CD14-positive monocyte (primary cell): ENCODE data around the gene S100A16. TPM values are rescaled to one million over a fixed set of nuclear protein-coding genes. Genes with fewer than 3 reads are reported as not detected.

Experiments
- DNase-seq, 3 donors: peaks; one replicate each; pipeline ENCODE4 v3.0.0-alpha.2; 2011 to 2022
- H2AFZ ChIP-seq: 2 replicates; pipeline ENCODE4 v1.6.0; 2012; ENCODE audit warnings: mild to moderate bottlenecking, low read depth, low read length, inconsistent platforms; ENCODE audit not compliant: insufficient read depth, poor library complexity, severe bottlenecking
- H3K27ac ChIP-seq, 2 donors: 1 replicate in 1 of 2; 2 replicates in 1 of 2; pipeline ENCODE4 v1.5.1; 2012 to 2013; ENCODE audit warnings: low read length in 2 of 2, control low read depth in 1 of 2, inconsistent platforms in 1 of 2, low read depth in 1 of 2, mild to moderate bottlenecking in 1 of 2
- H3K27me3 ChIP-seq, 2 donors: one replicate each; pipeline versions ENCODE4 v1.6.0 to v1.6.1; 2011 to 2013; ENCODE audit warnings: low read length in 2 of 2; ENCODE audit not compliant: control insufficient read depth in 2 of 2, insufficient read depth in 2 of 2
- H3K36me3 ChIP-seq, 2 donors: replicated peaks in 1 of 2; 1 replicate in 1 of 2; 2 replicates in 1 of 2; pipeline versions ENCODE4 v1.5.1 to v1.6.1; 2012 to 2013; ENCODE audit warnings: low read length in 2 of 2, control low read depth in 1 of 2, inconsistent platforms in 1 of 2, mild to moderate bottlenecking in 1 of 2; ENCODE audit not compliant: insufficient read depth in 2 of 2, control insufficient read depth in 1 of 2
- H3K4me1 ChIP-seq, 2 donors: 1 replicate in 1 of 2; 2 replicates in 1 of 2; pipeline versions ENCODE4 v1.5.1 to v1.6.1; 2012 to 2013; ENCODE audit warnings: low read length in 2 of 2, control low read depth in 1 of 2, inconsistent platforms in 1 of 2, mild to moderate bottlenecking in 1 of 2, moderate library complexity in 1 of 2; ENCODE audit not compliant: insufficient read depth in 2 of 2, control insufficient read depth in 1 of 2
- H3K4me2 ChIP-seq: replicated peaks from 2 replicates; pipeline ENCODE3; 2012; ENCODE audit warnings: low read length, moderate library complexity, mild to moderate bottlenecking; ENCODE audit not compliant: poor library complexity, severe bottlenecking; ENCODE audit errors: extremely low read depth
- H3K4me3 ChIP-seq, 3 experiments: fragments of 200-600 bp in 1 of 3; sonication (generic) in 1 of 3; replicated peaks in 1 of 3; 1 replicate in 2 of 3; 2 replicates in 1 of 3; pipeline ENCODE4 v1.5.1; 2011 to 2013; ENCODE audit warnings: low read length in 3 of 3, mild to moderate bottlenecking in 3 of 3, control low read depth in 2 of 3, low read depth in 2 of 3, inconsistent platforms in 1 of 3, moderate library complexity in 1 of 3
- H3K79me2 ChIP-seq: 2 replicates; pipeline ENCODE4 v1.6.0; 2012; ENCODE audit warnings: mild to moderate bottlenecking, control low read depth, inconsistent platforms, low read length, moderate library complexity; ENCODE audit not compliant: insufficient read depth
- H3K9ac ChIP-seq: 2 replicates; pipeline ENCODE4 v1.6.0; 2017; ENCODE audit warnings: low read length, mild to moderate bottlenecking; ENCODE audit not compliant: insufficient read depth, poor library complexity, severe bottlenecking
- H3K9me3 ChIP-seq, 2 donors: replicated peaks in 1 of 2; 1 replicate in 1 of 2; 2 replicates in 1 of 2; pipeline versions ENCODE4 v1.5.1 to v1.6.1; 2012 to 2013; ENCODE audit warnings: low read length in 2 of 2, control low read depth in 1 of 2; ENCODE audit not compliant: control insufficient read depth in 1 of 2, insufficient read depth in 1 of 2
- H4K20me1 ChIP-seq: 2 replicates; pipeline ENCODE4 v1.6.0; 2012; ENCODE audit warnings: mild to moderate bottlenecking, low read length, control low read depth, moderate library complexity; ENCODE audit not compliant: insufficient read depth
- H3K27ac Mint-ChIP-seq, 7 donors: one replicate each; pipeline ENCODE4 v1.8.0; 2020; ENCODE audit warnings: mild to moderate bottlenecking in 7 of 7, mixed read lengths in 7 of 7, moderate library complexity in 6 of 7, inconsistent platforms in 2 of 7
- H3K27me3 Mint-ChIP-seq, 3 donors: one replicate each; pipeline ENCODE4 v1.8.0; 2021 to 2022; ENCODE audit warnings: low read depth in 3 of 3, mild to moderate bottlenecking in 3 of 3, mixed read lengths in 3 of 3, moderate library complexity in 3 of 3, inconsistent platforms in 1 of 3
- H3K36me3 Mint-ChIP-seq, 2 donors: one replicate each; pipeline ENCODE4 v1.8.0; 2020; ENCODE audit warnings: mixed read lengths in 2 of 2, inconsistent platforms in 1 of 2, mild to moderate bottlenecking in 1 of 2
- H3K4me1 Mint-ChIP-seq: one replicate; pipeline ENCODE4 v1.8.0; 2020; ENCODE audit warnings: mild to moderate bottlenecking, mixed read lengths
- H3K4me3 Mint-ChIP-seq, 2 donors: one replicate each; pipeline ENCODE4 v1.8.0; 2020; ENCODE audit warnings: mild to moderate bottlenecking in 2 of 2, mixed read lengths in 2 of 2, moderate library complexity in 1 of 2
- H3K9me3 Mint-ChIP-seq, 7 donors: one replicate each; pipeline ENCODE4 v1.8.0; 2020 to 2022; ENCODE audit warnings: mixed read lengths in 7 of 7, mild to moderate bottlenecking in 6 of 7, moderate library complexity in 6 of 7, inconsistent platforms in 2 of 7
- WGBS: methylation state at CpG from one replicate; pipeline ENCODE4 v1.1.5; 2013; ENCODE audit warnings: missing lambda C conversion rate; ENCODE audit not compliant: insufficient coverage; 5-methylcytosine and 5-hydroxymethylcytosine counted together
- intact Hi-C, 2 donors: fragments of 100-400 bp; cut with micrococcal nuclease; formaldehyde crosslinking; loops; one replicate each; pipeline versions ENCODE4 v1.15.0 to v1.15.1; 2023
- polyA plus RNA-seq, 3 donors: library from polyadenylated mRNA; depleted of rRNA in 1 of 3; unstranded in 2 of 3; stranded (reverse) in 1 of 3; fragments of 300-500 nt in 2 of 3; fragments of >200 nt in 1 of 3; fragmentation: Illumina TruSeq in 2 of 3; gene quantifications; 1 replicate in 2 of 3; 2 replicates in 1 of 3; pipeline ENCODE4 v1.2.3, GENCODE V29; 2012 to 2021
- TF ChIP-seq, protein P1 (sequence below): fragments of 200-600 bp; IDR thresholded peaks from one replicate; pipeline ENCODE4 v1.8.0; 2022; ENCODE audit warnings: antibody characterized with exemption, mild to moderate bottlenecking

Gene S100A16
- polyA plus RNA-seq, 3 donors, result not detected

DNA sequence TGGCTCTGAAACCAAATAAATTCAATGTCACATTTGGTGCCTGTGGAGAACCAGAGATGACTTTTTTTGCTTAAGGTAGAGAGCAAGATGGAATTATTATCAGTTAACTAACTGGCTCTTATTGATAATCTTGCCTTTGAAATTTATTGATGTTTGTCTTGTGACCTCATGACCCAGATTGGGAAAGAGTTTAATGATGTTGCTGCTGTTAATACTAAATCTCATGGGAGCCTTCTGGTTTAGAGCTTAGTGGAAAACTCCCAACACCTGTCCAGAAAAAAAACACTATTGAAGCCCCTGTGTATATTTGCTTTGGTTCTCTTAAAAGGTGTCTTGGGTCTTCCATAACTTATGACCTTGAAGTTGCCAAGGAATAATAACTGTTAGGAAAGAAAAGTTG, 30.9 kb upstream of the S100A16 start:
- Mint-ChIP-seq H3K27me3 (peaks cover 0 to 2% (median under 1%) of the 10 kb centered on the region in 3 donors), H3K4me1 (peaks cover 41% of the 10 kb centered on the region), H3K4me3 (no peak overlapping the region), H3K36me3 (peaks cover 71 to 79% of the 10 kb centered on the region in 2 donors), H3K9me3 (peaks cover 0 to 2% (median 0%) of the 10 kb centered on the region in 7 donors), H3K27ac (peak overlapping the region in 2 of 7 donors; percentile 27 to 69)
- DNase-seq, result no peak
- Histone ChIP-seq H3K27ac (peak overlapping the region in 1 of 2 donors; percentile 52), H3K27me3 (no peaks in the 10 kb centered on the region), H2AFZ (no peak overlapping the region), H3K9ac (no peak overlapping the region), H3K4me2 (no peak overlapping the region), H3K4me3 (no peak overlapping the region), H4K20me1 (peaks cover 66% of the 10 kb centered on the region), H3K9me3 (no peaks in the 10 kb centered on the region), H3K36me3 (peaks cover 69 to 76% of the 10 kb centered on the region in 2 donors), H3K79me2 (peaks cover 70% of the 10 kb centered on the region), H3K4me1 (peaks cover 29 to 35% of the 10 kb centered on the region in 2 donors)
- TF ChIP-seq, protein P1, sequence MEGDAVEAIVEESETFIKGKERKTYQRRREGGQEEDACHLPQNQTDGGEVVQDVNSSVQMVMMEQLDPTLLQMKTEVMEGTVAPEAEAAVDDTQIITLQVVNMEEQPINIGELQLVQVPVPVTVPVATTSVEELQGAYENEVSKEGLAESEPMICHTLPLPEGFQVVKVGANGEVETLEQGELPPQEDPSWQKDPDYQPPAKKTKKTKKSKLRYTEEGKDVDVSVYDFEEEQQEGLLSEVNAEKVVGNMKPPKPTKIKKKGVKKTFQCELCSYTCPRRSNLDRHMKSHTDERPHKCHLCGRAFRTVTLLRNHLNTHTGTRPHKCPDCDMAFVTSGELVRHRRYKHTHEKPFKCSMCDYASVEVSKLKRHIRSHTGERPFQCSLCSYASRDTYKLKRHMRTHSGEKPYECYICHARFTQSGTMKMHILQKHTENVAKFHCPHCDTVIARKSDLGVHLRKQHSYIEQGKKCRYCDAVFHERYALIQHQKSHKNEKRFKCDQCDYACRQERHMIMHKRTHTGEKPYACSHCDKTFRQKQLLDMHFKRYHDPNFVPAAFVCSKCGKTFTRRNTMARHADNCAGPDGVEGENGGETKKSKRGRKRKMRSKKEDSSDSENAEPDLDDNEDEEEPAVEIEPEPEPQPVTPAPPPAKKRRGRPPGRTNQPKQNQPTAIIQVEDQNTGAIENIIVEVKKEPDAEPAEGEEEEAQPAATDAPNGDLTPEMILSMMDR, result no peak
- intact Hi-C loops, result no loop called here

DNA sequence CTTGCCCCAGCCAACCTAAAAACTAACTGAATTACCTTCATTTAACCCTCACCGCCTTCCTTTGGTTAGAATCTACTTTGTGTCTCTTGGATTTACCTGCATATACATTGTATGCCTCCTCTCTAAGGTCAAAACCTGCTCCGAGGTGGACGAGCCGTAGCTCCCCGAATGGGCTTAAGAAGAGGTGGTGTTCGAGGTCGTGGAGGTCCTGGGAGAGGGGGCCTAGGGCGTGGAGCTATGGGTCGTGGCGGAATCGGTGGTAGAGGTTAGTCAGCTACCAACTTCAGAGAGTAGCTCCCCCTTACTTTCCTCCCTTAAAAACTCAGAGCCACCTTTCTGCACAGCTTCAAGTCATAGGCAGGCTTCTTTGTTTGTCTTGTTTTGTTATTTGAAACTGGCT, 30.2 kb upstream of the S100A16 start:
- H3K36me3 Mint-ChIP-seq, result peaks cover 77 to 86% of the 10 kb centered on the region in 2 donors
- H3K27me3 Mint-ChIP-seq, result peaks cover 0 to 2% (median 0%) of the 10 kb centered on the region in 3 donors
- H3K4me3 Mint-ChIP-seq, result no peak overlapping the region
- WGBS, result 100% methylated on average over 1 of the region's 11 CpGs
- Histone ChIP-seq H3K9ac (no peak overlapping the region), H3K27ac (no peak overlapping the region), H3K9me3 (no peaks in the 10 kb centered on the region), H2AFZ (no peak overlapping the region), H3K4me1 (peaks cover 28 to 34% of the 10 kb centered on the region in 2 donors), H3K79me2 (peaks cover 77% of the 10 kb centered on the region), H3K4me2 (no peak overlapping the region), H4K20me1 (peaks cover 69% of the 10 kb centered on the region), H3K36me3 (peaks cover 76 to 83% of the 10 kb centered on the region in 2 donors), H3K27me3 (no peaks in the 10 kb centered on the region), H3K4me3 (no peak overlapping the region)
- intact Hi-C loops, result no loop called here
- H3K4me1 Mint-ChIP-seq, result peaks cover 39% of the 10 kb centered on the region
- peaks cover 0 to 2% (median 0%) of the 10 kb centered on the region in 7 donors for H3K9me3 Mint-ChIP-seq
- peak overlapping the region in 3 of 7 donors; percentile 20 to 55 (median 22) for H3K27ac Mint-ChIP-seq
- DNase-seq, result no peak
- TF ChIP-seq, protein P1, result no peak
